Stimulated activated CD8-positive, alpha-beta memory T cell treated with anti-CD3 and anti-CD28 coated beads, Interleukin-2, amount 100 ng/mL, for 1 hour (primary cell): Measurements from ENCODE around the gene KIRREL3.

Experiments used
- DNase-seq, 2 donors: peaks; one replicate each; pipeline ENCODE4 v3.0.0-alpha.2; 2020; ENCODE audit warnings: low read depth in 2 of 2

KIRREL3 gene

GRCh38 chr11:126739499-126740145 is 260.9 kb downstream of the KIRREL3 start:
- no peak for DNase-seq

- DNase-seq: no peak
Measured at GRCh38 chr11:126738295-126739031, 262.1 kb downstream of the KIRREL3 start.

- no peak for DNase-seq
Measured at GRCh38 chr11:126736682-126737572, 263.6 kb downstream of the KIRREL3 start.

GRCh38 chr11:126734752-126735151 is 265.8 kb downstream of the KIRREL3 start:
- no peak for DNase-seq

- DNase-seq: no peak
Measured at GRCh38 chr11:126733685-126734084, 266.9 kb downstream of the KIRREL3 start.

- DNase-seq: no peak
Measured at GRCh38 chr11:126732981-126733380, 267.6 kb downstream of the KIRREL3 start.

DNA sequence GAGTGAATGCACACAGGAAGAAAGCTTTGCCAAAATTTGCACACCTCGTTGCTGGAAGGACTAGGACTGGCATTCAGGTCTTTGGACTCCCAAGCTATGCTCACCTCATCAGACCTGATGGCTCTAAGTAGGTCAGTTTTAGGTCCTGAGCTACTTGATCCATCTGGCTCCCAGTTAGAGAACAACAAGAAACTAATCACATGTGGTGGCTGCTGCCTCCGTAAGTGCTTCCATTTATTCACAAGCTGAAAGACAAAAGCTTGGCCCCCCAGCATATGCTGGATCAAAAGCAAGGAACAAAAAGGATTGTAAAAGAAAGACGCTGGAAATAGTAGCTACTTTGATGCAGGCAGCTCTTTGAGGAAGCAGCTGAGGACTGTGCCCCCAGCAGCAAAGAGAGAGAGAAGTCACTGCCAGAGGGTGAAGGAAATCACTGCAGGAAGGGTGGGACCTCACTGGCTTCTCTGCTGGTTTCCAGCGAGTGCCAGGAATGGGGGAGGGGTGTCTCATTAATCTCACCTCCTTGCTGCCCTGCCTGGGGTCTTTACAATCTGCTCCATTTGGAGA is 268.9 kb downstream of the KIRREL3 start:
- DNase-seq: no peak

GRCh38 chr11:126727381-126727780 is 273.2 kb downstream of the KIRREL3 start:
- DNase-seq: no peak

- no peak for DNase-seq
Measured at GRCh38 chr11:126725521-126725920, 275.0 kb downstream of the KIRREL3 start.

DNA sequence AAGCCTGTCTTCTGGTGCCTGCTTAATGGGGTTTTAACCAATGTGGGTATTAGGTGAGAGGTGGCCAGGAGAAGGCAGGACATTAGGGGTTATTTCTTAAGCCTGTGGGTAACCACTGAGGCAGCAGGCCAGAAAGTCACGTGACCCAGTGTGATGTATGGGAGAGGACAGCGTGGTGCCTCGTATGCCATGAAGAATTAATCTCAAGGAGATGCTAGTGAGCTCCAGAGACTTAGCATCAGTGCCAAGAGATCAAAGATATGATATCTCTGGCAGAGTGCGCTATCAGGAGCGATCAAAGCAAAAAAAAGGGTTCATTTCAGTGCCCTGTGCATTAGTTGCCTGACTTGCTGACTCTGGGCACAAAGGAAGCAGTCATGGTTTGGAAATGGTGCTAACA is 275.5 kb downstream of the KIRREL3 start:
- DNase-seq: no peak

DNA sequence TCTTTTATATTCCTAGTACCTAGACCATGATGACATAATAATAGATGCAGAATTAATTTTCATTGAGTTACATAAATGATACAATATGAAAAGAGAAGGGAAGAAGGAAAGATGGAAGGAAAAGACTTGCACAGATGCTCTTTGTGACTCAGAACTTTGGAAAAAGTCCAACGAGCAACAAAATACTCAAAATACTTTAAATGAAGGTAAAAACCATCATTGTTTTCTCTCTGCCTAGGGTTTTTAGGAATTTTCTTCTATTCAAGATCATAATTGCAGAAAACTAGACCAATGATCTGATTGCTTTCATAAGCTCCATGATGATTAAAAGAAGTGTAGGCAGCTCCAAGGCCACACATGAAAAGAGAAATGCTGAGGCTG is 276.9 kb downstream of the KIRREL3 start:
- no peak for DNase-seq

GRCh38 chr11:126722956-126723664 is 277.5 kb downstream of the KIRREL3 start:
- DNase-seq: no peak

DNA sequence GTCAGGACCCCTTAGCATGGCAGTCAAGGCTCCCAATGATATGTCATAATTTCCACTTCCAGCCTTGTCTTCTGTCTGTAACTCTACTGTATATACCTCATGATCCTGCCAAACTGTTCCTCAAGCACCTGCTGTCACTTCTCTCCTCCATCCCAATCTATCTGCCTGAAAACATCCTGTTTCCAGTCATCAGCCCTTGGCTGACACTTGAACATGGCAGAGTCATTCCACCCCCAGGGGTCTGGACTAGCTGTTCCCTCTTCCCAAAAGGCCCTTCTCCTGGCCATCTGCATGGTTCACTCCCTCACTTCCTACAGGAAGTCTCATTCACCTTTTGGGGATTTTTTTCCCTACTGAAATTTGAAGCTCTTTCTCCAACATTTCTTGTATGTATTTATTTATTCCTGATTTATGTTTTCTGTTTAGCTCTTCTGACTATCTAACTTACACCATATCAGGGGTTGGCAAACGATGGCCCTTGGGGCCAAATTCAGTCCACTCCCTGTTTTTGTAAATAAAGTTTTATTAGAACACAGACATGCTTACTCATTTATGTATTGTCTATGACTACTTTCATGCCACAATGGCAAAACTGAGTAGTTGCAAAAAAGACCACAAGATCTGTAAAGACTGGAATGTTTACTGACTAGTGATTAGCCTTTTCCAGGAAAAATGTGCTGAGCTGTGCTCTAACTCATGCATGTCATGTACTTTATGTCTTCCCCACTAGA is 278.4 kb downstream of the KIRREL3 start:
- DNase-seq: no peak

- DNase-seq: no peak
Measured at GRCh38 chr11:126720539-126721235, 279.9 kb downstream of the KIRREL3 start.

GRCh38 chr11:126719740-126720139 is 280.8 kb downstream of the KIRREL3 start:
- DNase-seq: no peak

DNA sequence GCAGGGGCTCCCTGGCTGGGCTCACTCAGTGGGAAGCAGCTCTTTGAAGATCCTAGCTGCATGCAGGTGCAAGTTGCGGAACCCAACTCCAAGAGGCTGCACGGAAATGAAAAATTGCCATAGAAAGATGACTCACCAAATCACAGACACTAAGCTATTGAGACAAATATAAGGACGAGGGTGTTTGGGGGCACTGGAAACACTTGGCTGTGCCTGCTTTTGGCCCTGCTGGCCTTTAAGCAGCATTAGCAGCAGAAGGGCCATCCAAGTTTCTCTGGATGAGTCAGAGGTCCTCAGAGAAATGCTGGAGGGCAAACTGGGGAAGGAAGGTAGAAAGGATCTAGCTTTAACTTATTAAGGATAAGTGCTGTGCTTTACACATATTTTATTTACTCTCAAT is 282.3 kb downstream of the KIRREL3 start:
- no peak for DNase-seq

DNA sequence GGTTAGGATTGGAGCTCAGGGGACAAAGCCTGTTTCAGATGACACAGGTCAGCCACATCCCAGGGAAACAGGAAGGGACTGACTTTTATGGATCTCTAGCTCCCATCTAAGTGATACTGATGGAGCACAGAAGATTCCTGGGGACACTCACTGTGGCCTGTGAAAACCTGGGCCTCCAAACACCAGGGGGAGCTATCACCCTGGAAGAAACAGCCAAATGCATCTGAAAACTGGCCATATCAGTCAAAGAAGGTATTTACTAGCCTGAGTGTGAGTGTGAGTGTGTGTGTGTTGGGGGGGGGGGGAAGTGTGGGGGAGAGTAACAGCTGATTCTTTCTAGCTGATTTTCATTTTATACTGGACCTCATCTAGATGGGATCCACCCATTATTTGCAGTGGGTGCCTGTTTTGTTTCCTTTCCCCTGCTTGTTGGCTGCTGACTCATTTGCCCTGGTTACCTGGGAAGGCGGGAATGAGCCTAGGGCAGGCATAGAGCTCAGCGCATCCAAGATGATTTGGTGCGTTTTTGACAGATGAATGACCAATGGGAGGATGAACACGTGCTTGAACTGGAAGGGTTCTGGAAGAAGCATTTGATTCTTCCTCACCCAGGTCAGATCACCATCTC is 284.0 kb downstream of the KIRREL3 start:
- no peak for DNase-seq

GRCh38 chr11:126713806-126714205 is 286.8 kb downstream of the KIRREL3 start:
- no peak for DNase-seq

- no peak for DNase-seq
Measured at GRCh38 chr11:126711977-126712625, 288.5 kb downstream of the KIRREL3 start.
